GM11168 (cell line): ENCODE measurements around the gene ATP7B.

Experiments used
- in situ Hi-C: fragments of 300-500 bp; cut with MboI; formaldehyde crosslinking; loops from one replicate; pipeline ENCODE4 v1.12.0; 2022; ENCODE audit warnings: low sequenced_read_pairs; ENCODE audit not compliant: unreplicated experiment

Gene ATP7B

GRCh38 chr13:51955281-51955771 is 55.9 kb downstream of the ATP7B start:
- in situ Hi-C loops = no loop called here

GRCh38 chr13:51953347-51954195 is 57.7 kb downstream of the ATP7B start:
- in situ Hi-C loops = no loop called here

- in situ Hi-C loops = no loop called here
These were observed 60.5 kb downstream of the ATP7B start for GRCh38 chr13:51950722-51951121.

GRCh38 chr13:51946163-51946669 is 65.0 kb downstream of the ATP7B start:
- in situ Hi-C loops = no loop called here

- in situ Hi-C loops = no loop called here
These were observed 66.1 kb downstream of the ATP7B start for GRCh38 chr13:51945149-51945548.

GRCh38 chr13:51944428-51944827 is 66.8 kb downstream of the ATP7B start:
- in situ Hi-C loops = no loop called here

- in situ Hi-C loops = no loop called here
These were observed 67.5 kb downstream of the ATP7B start for GRCh38 chr13:51943721-51944120.

GRCh38 chr13:51942189-51942588 is 69.1 kb downstream of the ATP7B start:
- in situ Hi-C loops = no loop called here

- in situ Hi-C loops = no loop called here
These were observed 72.8 kb downstream of the ATP7B start for GRCh38 chr13:51938454-51938853.

- in situ Hi-C loops = no loop called here
These were observed 73.6 kb downstream of the ATP7B start for GRCh38 chr13:51937320-51938290.

GRCh38 chr13:51935326-51936171 is 75.7 kb downstream of the ATP7B start:
- in situ Hi-C loops = no loop called here

- in situ Hi-C loops = no loop called here
These were observed 76.7 kb downstream of the ATP7B start for GRCh38 chr13:51934461-51935087.

- in situ Hi-C loops = no loop called here
These were observed 77.7 kb downstream of the ATP7B start for GRCh38 chr13:51933466-51934058.

GRCh38 chr13:51932231-51932630 is 79.0 kb downstream of the ATP7B start:
- in situ Hi-C loops = no loop called here

- in situ Hi-C loops = no loop called here
These were observed 79.6 kb downstream of the ATP7B start for GRCh38 chr13:51931606-51932005.

- in situ Hi-C loops = no loop called here
These were observed 81.6 kb downstream of the ATP7B start for GRCh38 chr13:51929699-51930098.

GRCh38 chr13:51928231-51928630 is 83.0 kb downstream of the ATP7B start:
- in situ Hi-C loops = no loop called here

- in situ Hi-C loops = no loop called here
These were observed 84.1 kb downstream of the ATP7B start for GRCh38 chr13:51927129-51927528.

GRCh38 chr13:51926528-51926885 is 84.7 kb downstream of the ATP7B start:
- in situ Hi-C loops = no loop called here
